GM21447 (cell line): Measurements from ENCODE around the gene CIROP.

Experiments
- ATAC-seq: cut with Tn5 transposase; IDR thresholded peaks from one replicate; pipeline ENCODE4 v1.9.1; 2021; ENCODE audit not compliant: unreplicated experiment

Gene CIROP

GRCh38 chr14:23068789-23069412 is 35.9 kb downstream of the CIROP start:
- peak; percentile 70 for ATAC-seq

DNA sequence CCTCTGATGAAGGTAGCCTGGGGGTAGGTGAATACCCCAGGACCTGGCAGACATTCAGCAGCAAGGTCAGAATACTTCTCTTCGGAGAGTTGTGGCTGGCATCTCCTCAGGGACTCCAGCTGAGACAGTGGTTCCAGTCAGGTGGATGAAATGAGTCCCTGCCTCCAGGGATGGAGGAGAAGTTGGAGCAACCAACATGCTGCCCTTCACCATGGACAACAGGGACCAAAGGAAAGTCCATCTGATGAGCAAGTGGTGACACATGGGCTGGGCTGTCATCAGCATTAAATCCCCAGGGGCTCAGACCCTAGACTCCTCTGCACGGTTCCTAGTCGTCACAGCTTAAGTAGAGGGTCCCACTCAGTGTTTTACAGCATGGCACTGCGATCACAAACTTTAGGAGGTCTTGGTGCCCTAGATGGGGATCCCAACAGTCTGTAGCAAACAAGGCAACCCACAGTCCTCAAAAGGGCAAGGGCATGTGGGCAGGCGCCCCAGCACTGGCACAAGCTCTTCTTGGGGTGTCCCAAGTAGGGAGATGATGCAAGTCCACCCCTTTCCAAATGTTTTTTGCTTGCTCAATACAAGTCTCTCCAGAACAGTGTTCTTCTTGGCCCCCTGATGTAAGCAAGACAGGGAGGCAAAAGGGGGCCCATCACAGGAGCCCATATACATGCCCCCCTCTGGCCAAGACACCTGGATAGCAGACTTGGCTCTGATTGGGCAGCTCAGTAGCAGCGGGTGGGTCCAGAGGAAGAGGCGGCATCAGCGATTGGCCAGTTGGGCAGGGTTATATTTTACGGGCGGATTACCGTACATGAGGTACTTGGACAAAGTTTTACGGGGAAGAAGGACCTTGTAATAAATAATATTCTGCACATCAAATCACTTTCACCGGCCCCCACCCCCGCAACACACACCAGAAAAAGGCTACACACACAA is 36.7 kb downstream of the CIROP start:
- no peak for ATAC-seq

- ATAC-seq: no peak
These were observed 37.7 kb downstream of the CIROP start for GRCh38 chr14:23066855-23067744.

DNA sequence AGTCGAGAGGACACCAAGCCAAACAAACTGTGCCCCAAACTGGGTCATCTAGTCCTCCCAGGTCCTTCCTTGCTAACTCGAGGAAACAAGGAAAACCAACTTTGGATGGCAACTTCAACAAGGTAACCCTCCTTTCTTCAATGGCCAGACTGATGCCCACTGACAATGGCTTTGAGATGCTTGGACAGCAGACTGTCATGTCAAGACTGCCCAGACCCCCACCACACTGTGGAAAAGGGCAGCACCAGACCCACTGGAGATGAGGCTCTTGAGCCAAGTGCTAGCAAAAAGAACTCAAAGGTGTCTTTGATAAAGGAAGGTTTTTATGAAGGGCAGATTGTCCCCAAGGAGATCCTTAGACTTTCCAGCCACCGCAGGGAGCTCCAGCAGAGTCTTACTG is 38.4 kb downstream of the CIROP start:
- ATAC-seq: no peak

DNA sequence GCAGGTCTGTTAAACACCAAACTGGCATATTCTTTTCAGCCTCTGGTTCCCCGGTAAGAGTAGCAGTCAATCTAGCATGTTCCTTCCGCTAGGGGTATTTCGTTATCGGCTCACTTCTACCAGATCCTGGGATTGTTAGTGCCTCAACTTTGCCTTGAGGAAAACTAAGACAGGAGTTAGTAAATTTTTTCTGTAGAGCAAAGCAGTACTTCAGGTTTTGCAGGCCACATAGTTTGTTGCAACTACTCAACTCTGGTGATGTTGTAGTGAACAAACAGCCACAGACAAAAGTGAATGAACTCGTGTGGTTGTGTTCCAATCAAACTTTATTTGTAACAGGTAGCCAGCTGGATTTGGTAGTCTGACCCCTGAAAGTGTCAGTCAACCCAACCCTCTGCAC is 41.2 kb downstream of the CIROP start:
- no peak for ATAC-seq

- ATAC-seq: no peak
These were observed 42.8 kb downstream of the CIROP start for GRCh38 chr14:23062002-23062401.

- no peak for ATAC-seq
These were observed 44.1 kb downstream of the CIROP start for GRCh38 chr14:23060536-23061260.

DNA sequence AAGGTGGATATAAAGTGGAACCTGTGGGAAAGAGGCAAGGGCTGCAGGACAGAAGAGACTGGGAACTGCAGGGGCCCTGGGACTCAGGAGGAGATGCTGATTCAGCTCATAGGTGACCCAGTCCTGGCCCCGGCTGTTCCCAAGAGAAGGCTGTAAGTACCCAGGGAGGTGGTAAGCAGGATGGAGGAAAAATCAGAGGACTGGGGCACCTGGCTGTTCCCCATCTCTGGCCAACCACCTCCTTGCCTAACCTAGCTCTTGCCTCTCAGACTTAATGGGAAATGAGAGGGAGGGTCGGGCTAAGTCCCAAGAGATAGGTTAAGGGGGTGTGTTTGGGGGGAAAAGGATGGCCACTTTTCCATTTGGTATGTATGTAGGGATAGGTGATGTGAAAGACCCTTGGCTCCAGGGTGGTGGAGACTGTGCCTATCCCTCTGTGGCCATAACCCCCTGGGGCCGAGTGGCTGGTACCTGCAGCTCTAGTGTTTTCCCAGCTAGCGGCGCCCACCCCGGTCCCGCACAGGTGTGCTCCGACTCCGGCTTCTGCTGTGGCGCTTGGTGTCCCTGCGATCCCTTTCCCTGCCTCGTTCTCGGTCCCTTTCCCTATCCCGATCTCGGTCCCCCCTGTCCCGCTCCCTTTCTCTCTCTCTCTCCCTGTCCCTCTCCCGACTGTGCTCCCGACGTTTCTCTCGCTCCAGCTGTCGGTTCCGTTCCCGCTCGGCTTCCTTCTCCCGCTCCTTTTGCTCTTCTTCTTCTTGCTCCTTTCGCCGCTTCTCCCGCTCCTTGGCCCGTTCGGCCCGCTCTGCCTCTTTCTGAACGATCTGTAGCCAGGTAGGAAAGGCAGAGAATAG is 45.9 kb downstream of the CIROP start:
- no peak for ATAC-seq

- peak; percentile 69 for ATAC-seq
These were observed 46.8 kb downstream of the CIROP start for GRCh38 chr14:23057757-23058653.

DNA sequence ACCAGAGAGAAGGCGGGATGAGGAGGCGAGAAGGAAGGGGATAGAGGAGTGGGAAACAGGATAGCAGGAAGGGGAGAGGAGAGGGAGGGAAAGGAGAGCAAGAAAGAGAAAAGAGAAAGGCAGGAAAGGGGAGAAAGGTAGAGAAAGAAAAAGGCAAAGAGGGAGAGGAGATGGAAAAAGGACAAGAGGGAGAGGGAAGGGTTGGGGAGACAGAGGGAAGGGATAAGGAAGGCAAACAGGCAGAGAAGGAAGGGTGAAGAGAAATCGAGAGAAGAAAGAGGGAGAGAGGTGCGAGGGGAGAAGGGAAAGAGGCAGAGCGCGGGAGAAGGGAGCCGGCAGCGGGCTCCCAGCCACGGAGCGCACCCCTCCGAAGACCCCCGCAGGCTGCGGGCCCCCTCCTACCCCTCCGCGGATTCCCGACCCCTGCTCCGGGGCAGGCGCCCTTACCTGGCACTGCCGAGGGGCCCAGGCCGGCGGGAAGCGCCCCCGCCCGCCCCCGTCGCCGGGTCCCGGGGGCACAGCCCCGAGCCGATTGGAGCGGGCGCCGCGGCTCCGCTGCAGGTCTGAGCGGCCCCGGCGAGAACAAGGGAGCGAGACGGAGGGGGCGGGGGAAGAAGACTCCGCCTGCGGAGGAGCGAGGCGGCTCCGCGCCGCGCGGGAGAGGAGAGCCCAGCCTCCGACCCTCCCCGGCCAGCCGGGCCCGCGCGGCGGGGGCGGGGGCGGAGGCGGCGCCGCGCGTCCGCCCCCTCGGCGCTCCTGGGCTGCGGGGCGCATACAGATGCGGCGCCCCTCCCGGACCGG is 47.6 kb downstream of the CIROP start, which contains the start of gene CDH24:
Gene CDH24 (minus strand): TSS at position 565 of the 801 bp plus-strand sequence. CDS start 1,787 bp downstream, outside the sequence.
- ATAC-seq: peak; percentile 43

GRCh38 chr14:23056145-23056955 is 48.4 kb downstream of the CIROP start:
- ATAC-seq: peak; percentile 56

DNA sequence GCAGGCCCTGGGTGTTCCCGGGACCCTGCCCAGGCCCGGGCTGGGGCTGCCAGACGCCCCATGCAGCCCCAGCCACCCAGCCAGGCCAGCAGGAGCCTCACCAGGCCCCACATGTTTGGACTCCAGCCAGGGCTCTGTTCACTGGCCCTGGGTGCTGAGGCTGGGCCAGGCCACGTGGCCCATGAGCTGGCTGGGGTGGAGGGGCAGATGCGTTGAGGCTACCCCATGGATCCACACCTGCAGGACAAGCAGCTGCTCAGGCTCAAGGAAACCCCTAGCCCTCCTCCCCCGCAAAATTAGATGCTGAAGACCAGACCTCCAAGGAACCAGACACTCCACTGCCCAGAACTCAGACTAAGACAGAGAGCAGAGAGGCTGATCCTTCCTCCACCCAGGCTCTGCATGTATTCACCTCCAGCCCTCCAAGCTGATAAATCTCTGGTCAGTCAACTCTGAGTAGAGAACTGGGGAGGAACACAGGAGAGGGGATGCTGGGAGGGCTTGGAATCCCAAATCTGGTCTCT is 49.1 kb downstream of the CIROP start:
- ATAC-seq: no peak

- ATAC-seq: no peak
These were observed 49.6 kb downstream of the CIROP start for GRCh38 chr14:23055147-23055550.

GRCh38 chr14:23054000-23054811 is 50.6 kb downstream of the CIROP start:
- no peak for ATAC-seq

DNA sequence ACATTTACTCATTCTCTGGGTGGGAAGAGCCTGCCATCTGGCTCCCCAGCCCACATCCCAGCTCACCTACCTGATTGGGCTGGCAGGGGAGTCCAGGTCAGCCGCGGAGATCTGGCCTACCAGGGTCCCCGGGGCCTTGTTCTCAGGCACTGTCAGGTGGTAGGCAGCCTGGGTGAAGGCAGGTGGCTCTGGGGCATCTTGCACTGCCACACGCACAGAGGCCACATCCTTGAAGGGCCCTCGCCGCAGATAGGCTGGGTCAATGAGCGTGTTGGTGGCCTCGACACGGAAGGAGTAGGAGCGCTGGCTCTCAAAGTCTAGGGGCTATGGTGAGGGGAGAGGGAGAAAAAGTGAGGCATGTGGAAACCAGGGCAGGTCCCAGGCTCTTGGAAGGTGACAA is 51.4 kb downstream of the CIROP start:
- ATAC-seq: no peak

GRCh38 chr14:23052671-23053070 is 52.1 kb downstream of the CIROP start:
- no peak for ATAC-seq
